Measurements from ENCODE around the gene HIGD1A.

DNA sequence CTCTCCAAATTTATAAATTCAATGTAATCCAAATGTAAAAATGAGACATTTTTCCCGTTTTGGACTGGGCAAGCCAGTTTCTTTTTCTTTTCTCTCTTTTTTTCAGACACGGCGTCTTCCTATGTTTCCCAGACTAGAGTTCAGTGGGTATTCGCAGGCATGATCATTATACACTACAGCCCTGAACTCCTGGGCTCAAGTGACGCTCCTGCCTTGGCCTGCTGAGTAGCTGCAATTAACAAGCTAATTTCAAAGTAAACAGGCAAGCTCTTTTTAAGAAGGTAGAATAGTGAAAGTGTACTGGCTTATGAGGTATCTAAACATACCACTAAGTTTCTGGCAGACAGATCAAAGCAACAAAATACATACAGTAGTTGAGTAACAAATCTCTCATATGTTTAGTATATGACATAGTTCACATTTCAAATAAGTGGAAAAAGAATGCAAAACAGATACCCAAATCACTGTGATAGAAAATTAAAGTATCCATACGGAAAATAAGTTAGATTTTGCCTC, 13.5 kb downstream of the HIGD1A start:
- TF ChIP-seq POLR2A (IDR thresholded peaks at IDR 0.05): no peak
- TF ChIP-seq, protein P1, sequence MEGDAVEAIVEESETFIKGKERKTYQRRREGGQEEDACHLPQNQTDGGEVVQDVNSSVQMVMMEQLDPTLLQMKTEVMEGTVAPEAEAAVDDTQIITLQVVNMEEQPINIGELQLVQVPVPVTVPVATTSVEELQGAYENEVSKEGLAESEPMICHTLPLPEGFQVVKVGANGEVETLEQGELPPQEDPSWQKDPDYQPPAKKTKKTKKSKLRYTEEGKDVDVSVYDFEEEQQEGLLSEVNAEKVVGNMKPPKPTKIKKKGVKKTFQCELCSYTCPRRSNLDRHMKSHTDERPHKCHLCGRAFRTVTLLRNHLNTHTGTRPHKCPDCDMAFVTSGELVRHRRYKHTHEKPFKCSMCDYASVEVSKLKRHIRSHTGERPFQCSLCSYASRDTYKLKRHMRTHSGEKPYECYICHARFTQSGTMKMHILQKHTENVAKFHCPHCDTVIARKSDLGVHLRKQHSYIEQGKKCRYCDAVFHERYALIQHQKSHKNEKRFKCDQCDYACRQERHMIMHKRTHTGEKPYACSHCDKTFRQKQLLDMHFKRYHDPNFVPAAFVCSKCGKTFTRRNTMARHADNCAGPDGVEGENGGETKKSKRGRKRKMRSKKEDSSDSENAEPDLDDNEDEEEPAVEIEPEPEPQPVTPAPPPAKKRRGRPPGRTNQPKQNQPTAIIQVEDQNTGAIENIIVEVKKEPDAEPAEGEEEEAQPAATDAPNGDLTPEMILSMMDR (IDR thresholded peaks at IDR 0.05): no peak
